DMS 273 (cell line): ENCODE data around the gene CPT1C.
A peak's percentile ranks its signal among the peaks of the same experiment; 100 is the strongest.

Experiments used
- DNase-seq: peaks from one replicate; lab custom pipeline; 2025; ENCODE audit not compliant: unreplicated experiment; lab: John Stamatoyannopoulos, UW

Gene CPT1C

GRCh38 chr19:49749055-49749716 lies 58.3 kb downstream of the CPT1C start:
- DNase-seq, result peak; percentile 31

DNA sequence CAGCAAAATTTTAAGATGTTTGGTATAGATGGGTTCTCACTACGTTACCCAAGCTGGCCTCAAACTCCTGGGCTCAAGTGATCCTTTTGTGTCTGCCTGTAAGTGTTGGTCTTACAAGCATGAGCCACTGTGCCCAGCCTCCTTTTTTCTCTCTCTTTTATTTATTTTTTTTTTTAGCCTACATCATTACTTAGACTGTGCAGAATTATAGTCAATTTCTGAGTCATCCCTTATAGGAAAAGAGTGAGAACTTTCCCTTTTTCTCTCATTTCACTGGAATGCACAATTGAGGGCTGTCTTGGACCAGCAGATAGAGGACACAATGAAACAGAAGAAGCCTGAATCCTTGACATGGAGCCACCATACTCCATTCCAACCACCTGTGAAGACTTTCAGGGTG lies 58.9 kb downstream of the CPT1C start:
- DNase-seq, result no peak

- no peak for DNase-seq
Measured at GRCh38 chr19:49752701-49753100, 61.8 kb downstream of the CPT1C start.

DNA sequence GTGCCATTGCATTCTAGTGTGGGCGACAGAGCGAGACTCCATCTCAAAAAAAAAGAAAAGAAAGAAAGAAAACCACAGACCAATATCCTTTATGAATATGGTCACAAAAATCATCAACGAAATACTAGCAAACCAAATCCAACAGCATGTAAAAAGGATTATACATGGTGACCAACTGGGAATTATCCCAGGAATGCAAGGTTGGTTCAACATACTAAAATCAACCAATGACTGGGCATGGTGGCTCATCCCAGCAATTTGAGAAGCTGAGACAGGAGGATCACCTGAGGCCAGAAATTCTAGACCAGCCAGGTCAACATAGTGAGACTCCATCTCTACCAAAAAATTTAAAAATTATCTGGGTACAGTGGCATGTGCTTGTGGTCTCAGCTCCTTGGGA lies 65.0 kb downstream of the CPT1C start:
- no peak for DNase-seq

DNA sequence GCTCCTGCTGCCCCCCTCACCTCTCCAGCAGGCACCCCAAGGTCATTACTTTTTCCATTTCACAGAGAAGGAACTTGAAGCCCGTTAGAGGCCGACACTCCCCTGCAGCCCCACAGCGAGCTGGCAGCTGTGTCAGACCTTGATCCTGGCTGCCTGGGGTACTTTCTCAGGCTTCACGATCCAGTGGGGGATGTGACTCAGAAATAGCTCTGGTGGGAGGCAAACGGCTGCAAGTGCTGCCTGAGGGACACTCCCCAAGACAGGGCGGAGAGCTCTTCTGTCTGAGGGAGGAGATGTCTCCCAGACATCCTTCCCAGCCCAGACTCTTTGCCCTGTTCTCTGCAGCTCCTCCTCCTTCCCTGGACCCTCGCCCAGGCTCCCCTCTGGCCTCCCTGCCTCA lies 67.4 kb downstream of the CPT1C start:
- DNase-seq, result no peak

GRCh38 chr19:49761249-49761624 lies 70.3 kb downstream of the CPT1C start:
- no peak for DNase-seq

- peak; percentile 27 for DNase-seq
Measured at GRCh38 chr19:49761625-49762311, 70.9 kb downstream of the CPT1C start.

GRCh38 chr19:49763230-49763629 lies 72.3 kb downstream of the CPT1C start, which contains the start of gene TSKS:
Gene TSKS (minus strand): TSS chr19:49763306. CDS start chr19:49763247, 59 bp downstream.
- no peak for DNase-seq
